Liver (tissue), 9 donors: ENCODE results near the gene KCNN3. TPM values are rescaled to one million over a fixed set of nuclear protein-coding genes. Genes with fewer than 3 reads are reported as not detected.

Experiments
- DNase-seq: peaks from one replicate; pipeline ENCODE4 v3.0.0-alpha.2; 2017; ENCODE audit warnings: low spot score
- H3K27ac ChIP-seq, 2 donors: one replicate each; pipeline ENCODE4 v1.7.0; 2013; ENCODE audit warnings: inconsistent platforms in 2 of 2, low read length in 2 of 2, control low read depth in 1 of 2, low read depth in 1 of 2, mild to moderate bottlenecking in 1 of 2
- H3K27me3 ChIP-seq, 4 donors: one replicate each; pipeline versions ENCODE4 v1.6.1 to v1.7.0; 2013; ENCODE audit warnings: low read length in 3 of 4, inconsistent platforms in 1 of 4, mild to moderate bottlenecking in 1 of 4, moderate library complexity in 1 of 4; ENCODE audit not compliant: control insufficient read depth in 4 of 4, insufficient read depth in 4 of 4
- H3K36me3 ChIP-seq, 4 donors: one replicate each; pipeline versions ENCODE4 v1.6.1 to v1.7.0; 2013; ENCODE audit warnings: low read length in 3 of 4, mild to moderate bottlenecking in 3 of 4, low read depth in 1 of 4, moderate library complexity in 1 of 4; ENCODE audit not compliant: control insufficient read depth in 4 of 4, insufficient read depth in 3 of 4
- H3K4me1 ChIP-seq, 4 donors: one replicate each; pipeline versions ENCODE4 v1.6.1 to v1.7.0; 2013; ENCODE audit warnings: low read length in 3 of 4, mild to moderate bottlenecking in 3 of 4, moderate library complexity in 1 of 4; ENCODE audit not compliant: control insufficient read depth in 4 of 4, insufficient read depth in 4 of 4
- H3K4me3 ChIP-seq, 3 donors: one replicate each; pipeline versions ENCODE4 v1.6.1 to v1.7.0; 2013; ENCODE audit warnings: low read length in 3 of 3, control low read depth in 1 of 3, low read depth in 1 of 3, mild to moderate bottlenecking in 1 of 3
- H3K9ac ChIP-seq, 2 donors: one replicate each; pipeline ENCODE4 v1.7.0; 2013; ENCODE audit warnings: low read length in 2 of 2, mild to moderate bottlenecking in 2 of 2, moderate library complexity in 2 of 2, control low read depth in 1 of 2, low read depth in 1 of 2
- H3K9me3 ChIP-seq, 4 donors: one replicate each; pipeline versions ENCODE4 v1.6.1 to v1.7.0; 2013; ENCODE audit warnings: low read length in 3 of 4; ENCODE audit not compliant: control insufficient read depth in 4 of 4
- EGR1 ChIP-seq, 2 donors: IDR thresholded peaks; 2 replicates each; pipeline ENCODE4 v1.6.1; 2016 to 2018; ENCODE audit warnings: antibody characterized with exemption in 2 of 2, low read depth in 2 of 2
- FOXA2 ChIP-seq: IDR thresholded peaks from 2 replicates; pipeline ENCODE4 v1.6.1; 2016; ENCODE audit warnings: antibody characterized with exemption
- GABPA ChIP-seq, 2 donors: IDR thresholded peaks in 1 of 2; conservative IDR thresholded peaks in 1 of 2; 2 replicates each; pipeline ENCODE4 v1.6.1; 2016; ENCODE audit warnings: antibody characterized with exemption in 2 of 2, mild to moderate bottlenecking in 1 of 2, moderate library complexity in 1 of 2
- HNF4A ChIP-seq, 2 donors: conservative IDR thresholded peaks; 2 replicates each; pipeline ENCODE4 v1.6.1; 2016; ENCODE audit warnings: antibody characterized with exemption in 2 of 2, mild to moderate bottlenecking in 2 of 2
- JUND ChIP-seq, 2 donors: IDR thresholded peaks; 2 replicates each; pipeline ENCODE4 v1.6.1; 2016; ENCODE audit warnings: antibody characterized with exemption in 2 of 2
- NR2F2 ChIP-seq: IDR thresholded peaks from 2 replicates; pipeline ENCODE4 v1.6.1; 2016; ENCODE audit warnings: antibody characterized with exemption
- RAD21 ChIP-seq, 2 donors: IDR thresholded peaks; 2 replicates each; pipeline ENCODE4 v1.6.1; 2016; ENCODE audit warnings: antibody characterized with exemption in 2 of 2, mild to moderate bottlenecking in 2 of 2
- RXRA ChIP-seq, 2 donors: IDR thresholded peaks; 2 replicates each; pipeline ENCODE4 v1.6.1; 2017 to 2018; ENCODE audit warnings: antibody characterized with exemption in 2 of 2, mild to moderate bottlenecking in 1 of 2
- SP1 ChIP-seq: IDR thresholded peaks from 2 replicates; pipeline ENCODE4 v1.6.1; 2018; ENCODE audit warnings: antibody characterized with exemption, mild to moderate bottlenecking
- TAF1 ChIP-seq: conservative IDR thresholded peaks from 2 replicates; pipeline ENCODE4 v1.6.1; 2016; ENCODE audit warnings: antibody characterized with exemption, mild to moderate bottlenecking
- YY1 ChIP-seq: IDR thresholded peaks from 2 replicates; pipeline ENCODE4 v1.6.1; 2016; ENCODE audit warnings: antibody characterized with exemption, mild to moderate bottlenecking
- ZBTB33 ChIP-seq: IDR thresholded peaks from 2 replicates; pipeline ENCODE4 v1.6.1; 2016; ENCODE audit warnings: antibody characterized with exemption
- WGBS: extraction: QIAGEN DNeasy Blood & Tissue Kit; methylation state at CpG from one replicate; pipeline ENCODE4 v1.1.7; 2013; 5-methylcytosine and 5-hydroxymethylcytosine counted together
- polyA plus RNA-seq, 2 donors: library from polyadenylated mRNA; stranded (reverse) in 1 of 2; unstranded in 1 of 2; fragments of 200-250 nt in 1 of 2; fragments of >200 nt in 1 of 2; fragmentation: Nextera tagmentation in 1 of 2; extraction: Ambion mirVana in 1 of 2; gene quantifications; one replicate each; pipeline versions ENCODE4 v1.2.1 to v1.2.3, GENCODE V29; 2013 to 2015
- total RNA-seq, 2 donors: library from RNA; depleted of rRNA; stranded (reverse); fragments of >200 nt; gene quantifications; one replicate each; pipeline ENCODE4 v1.2.3, GENCODE V29; 2014
- TF ChIP-seq, protein P1 (sequence below): fragments of 150-350 bp; IDR thresholded peaks from 2 replicates; pipeline ENCODE4 v1.5.1; 2017; ENCODE audit warnings: improper control_type of control experiment, low read depth, low read length; ENCODE audit not compliant: missing input control
- TF ChIP-seq, protein P2 (sequence below): IDR thresholded peaks from 2 replicates; pipeline ENCODE4 v1.6.1; 2016; ENCODE audit warnings: antibody characterized with exemption, mild to moderate bottlenecking
- TF ChIP-seq, protein P3 (sequence below): IDR thresholded peaks from 2 replicates; pipeline ENCODE4 v1.6.1; 2016; ENCODE audit warnings: antibody characterized with exemption
- donor health status: healthy.
- donor health status: healthy.
- donor health status: healthy.
- donor health status: healthy.
- donor health status: healthy.

Gene KCNN3
- total and polyA plus RNA-seq, 4 donors = 0.09 to 0.68 (median 0.15) TPM

DNA sequence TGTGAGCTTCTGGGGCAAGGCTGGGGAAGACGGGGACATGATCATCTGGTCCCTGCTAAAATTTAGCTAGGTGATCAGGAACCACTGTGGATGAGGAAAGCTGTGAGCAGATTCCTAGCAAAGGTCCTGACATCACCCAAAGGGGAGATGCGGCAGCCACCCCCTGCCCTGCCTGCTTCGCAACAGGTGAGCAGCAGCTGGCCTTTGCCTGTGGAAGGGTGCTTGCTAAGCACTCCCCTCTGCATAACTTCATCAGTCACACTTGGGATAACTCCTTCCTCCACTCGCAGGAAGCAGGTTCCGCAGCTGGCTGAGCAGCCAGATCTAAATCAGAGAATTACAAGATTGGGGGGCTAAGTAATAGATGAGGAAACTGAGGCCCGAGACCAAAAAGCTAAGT, 51.2 kb downstream of the KCNN3 start:
- H3K27ac ChIP-seq = no peak overlapping the region
- 77% methylated on average over 6 of the region's 6 CpGs for WGBS
- TF ChIP-seq FOXA2 = no peak
- TF ChIP-seq, protein P1, sequence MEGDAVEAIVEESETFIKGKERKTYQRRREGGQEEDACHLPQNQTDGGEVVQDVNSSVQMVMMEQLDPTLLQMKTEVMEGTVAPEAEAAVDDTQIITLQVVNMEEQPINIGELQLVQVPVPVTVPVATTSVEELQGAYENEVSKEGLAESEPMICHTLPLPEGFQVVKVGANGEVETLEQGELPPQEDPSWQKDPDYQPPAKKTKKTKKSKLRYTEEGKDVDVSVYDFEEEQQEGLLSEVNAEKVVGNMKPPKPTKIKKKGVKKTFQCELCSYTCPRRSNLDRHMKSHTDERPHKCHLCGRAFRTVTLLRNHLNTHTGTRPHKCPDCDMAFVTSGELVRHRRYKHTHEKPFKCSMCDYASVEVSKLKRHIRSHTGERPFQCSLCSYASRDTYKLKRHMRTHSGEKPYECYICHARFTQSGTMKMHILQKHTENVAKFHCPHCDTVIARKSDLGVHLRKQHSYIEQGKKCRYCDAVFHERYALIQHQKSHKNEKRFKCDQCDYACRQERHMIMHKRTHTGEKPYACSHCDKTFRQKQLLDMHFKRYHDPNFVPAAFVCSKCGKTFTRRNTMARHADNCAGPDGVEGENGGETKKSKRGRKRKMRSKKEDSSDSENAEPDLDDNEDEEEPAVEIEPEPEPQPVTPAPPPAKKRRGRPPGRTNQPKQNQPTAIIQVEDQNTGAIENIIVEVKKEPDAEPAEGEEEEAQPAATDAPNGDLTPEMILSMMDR = no peak
- TF ChIP-seq JUND (IDR thresholded peaks at IDR 0.05) = no peak
- TF ChIP-seq RAD21 (IDR thresholded peaks at IDR 0.05) = no peak
- TF ChIP-seq TAF1 = no peak
- TF ChIP-seq SP1 = no peak
- TF ChIP-seq HNF4A (conservative IDR thresholded peaks at IDR 0.05) = no peak
- no peak for TF ChIP-seq YY1
- TF ChIP-seq RXRA (IDR thresholded peaks at IDR 0.05) = no peak
- TF ChIP-seq ZBTB33 = no peak
- TF ChIP-seq, protein P2, sequence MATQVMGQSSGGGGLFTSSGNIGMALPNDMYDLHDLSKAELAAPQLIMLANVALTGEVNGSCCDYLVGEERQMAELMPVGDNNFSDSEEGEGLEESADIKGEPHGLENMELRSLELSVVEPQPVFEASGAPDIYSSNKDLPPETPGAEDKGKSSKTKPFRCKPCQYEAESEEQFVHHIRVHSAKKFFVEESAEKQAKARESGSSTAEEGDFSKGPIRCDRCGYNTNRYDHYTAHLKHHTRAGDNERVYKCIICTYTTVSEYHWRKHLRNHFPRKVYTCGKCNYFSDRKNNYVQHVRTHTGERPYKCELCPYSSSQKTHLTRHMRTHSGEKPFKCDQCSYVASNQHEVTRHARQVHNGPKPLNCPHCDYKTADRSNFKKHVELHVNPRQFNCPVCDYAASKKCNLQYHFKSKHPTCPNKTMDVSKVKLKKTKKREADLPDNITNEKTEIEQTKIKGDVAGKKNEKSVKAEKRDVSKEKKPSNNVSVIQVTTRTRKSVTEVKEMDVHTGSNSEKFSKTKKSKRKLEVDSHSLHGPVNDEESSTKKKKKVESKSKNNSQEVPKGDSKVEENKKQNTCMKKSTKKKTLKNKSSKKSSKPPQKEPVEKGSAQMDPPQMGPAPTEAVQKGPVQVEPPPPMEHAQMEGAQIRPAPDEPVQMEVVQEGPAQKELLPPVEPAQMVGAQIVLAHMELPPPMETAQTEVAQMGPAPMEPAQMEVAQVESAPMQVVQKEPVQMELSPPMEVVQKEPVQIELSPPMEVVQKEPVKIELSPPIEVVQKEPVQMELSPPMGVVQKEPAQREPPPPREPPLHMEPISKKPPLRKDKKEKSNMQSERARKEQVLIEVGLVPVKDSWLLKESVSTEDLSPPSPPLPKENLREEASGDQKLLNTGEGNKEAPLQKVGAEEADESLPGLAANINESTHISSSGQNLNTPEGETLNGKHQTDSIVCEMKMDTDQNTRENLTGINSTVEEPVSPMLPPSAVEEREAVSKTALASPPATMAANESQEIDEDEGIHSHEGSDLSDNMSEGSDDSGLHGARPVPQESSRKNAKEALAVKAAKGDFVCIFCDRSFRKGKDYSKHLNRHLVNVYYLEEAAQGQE = no peak
- no peak for TF ChIP-seq GABPA (IDR thresholded peaks at IDR 0.05 in 1 of 2, conservative IDR thresholded peaks at IDR 0.05 in 1 of 2)

GRCh38 chr1:154816937-154817336, 53.1 kb downstream of the KCNN3 start:
- no peak for TF ChIP-seq NR2F2
- TF ChIP-seq RXRA (IDR thresholded peaks at IDR 0.05) = no peak
- TF ChIP-seq, protein P3, sequence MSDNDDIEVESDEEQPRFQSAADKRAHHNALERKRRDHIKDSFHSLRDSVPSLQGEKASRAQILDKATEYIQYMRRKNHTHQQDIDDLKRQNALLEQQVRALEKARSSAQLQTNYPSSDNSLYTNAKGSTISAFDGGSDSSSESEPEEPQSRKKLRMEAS = no peak
- no peak for TF ChIP-seq HNF4A (conservative IDR thresholded peaks at IDR 0.05)
- TF ChIP-seq EGR1 (IDR thresholded peaks at IDR 0.05; ENCODE audit: low read depth in 2 of 2) = no peak
- TF ChIP-seq JUND (IDR thresholded peaks at IDR 0.05) = no peak
- TF ChIP-seq, protein P2 = no peak
- TF ChIP-seq TAF1 = no peak
- DNase-seq = no peak
- Histone ChIP-seq H3K4me3 (no peak overlapping the region), H3K9me3 (no peaks in the 10 kb centered on the region), H3K27ac (no peak overlapping the region), H3K27me3 (peaks cover 0 to under 1% (median 0%) of the 10 kb centered on the region in 4 donors), H3K9ac (no peak overlapping the region), H3K4me1 (peaks cover 0 to 3% (median 0%) of the 10 kb centered on the region in 4 donors), H3K36me3 (no peaks in the 10 kb centered on the region)
- 86% methylated on average over 2 of the region's 2 CpGs for WGBS

More for the DNA sequence above, 51.2 kb downstream of the KCNN3 start:
- H3K36me3 ChIP-seq = no peaks in the 10 kb centered on the region
- H3K4me1 ChIP-seq = no peaks in the 10 kb centered on the region
- no peak for DNase-seq
- H3K27me3 ChIP-seq = no peaks in the 10 kb centered on the region
- no peak overlapping the region for H3K9ac ChIP-seq
- no peaks in the 10 kb centered on the region for H3K9me3 ChIP-seq
- no peak overlapping the region for H3K4me3 ChIP-seq
